GM18858 (cell line): Measurements from ENCODE around the gene RAP1GDS1.

ENCODE experiments used
- ATAC-seq: cut with Tn5 transposase; IDR thresholded peaks from one replicate; pipeline ENCODE4 v1.9.1; 2021; ENCODE audit not compliant: unreplicated experiment

Gene RAP1GDS1, protein sequence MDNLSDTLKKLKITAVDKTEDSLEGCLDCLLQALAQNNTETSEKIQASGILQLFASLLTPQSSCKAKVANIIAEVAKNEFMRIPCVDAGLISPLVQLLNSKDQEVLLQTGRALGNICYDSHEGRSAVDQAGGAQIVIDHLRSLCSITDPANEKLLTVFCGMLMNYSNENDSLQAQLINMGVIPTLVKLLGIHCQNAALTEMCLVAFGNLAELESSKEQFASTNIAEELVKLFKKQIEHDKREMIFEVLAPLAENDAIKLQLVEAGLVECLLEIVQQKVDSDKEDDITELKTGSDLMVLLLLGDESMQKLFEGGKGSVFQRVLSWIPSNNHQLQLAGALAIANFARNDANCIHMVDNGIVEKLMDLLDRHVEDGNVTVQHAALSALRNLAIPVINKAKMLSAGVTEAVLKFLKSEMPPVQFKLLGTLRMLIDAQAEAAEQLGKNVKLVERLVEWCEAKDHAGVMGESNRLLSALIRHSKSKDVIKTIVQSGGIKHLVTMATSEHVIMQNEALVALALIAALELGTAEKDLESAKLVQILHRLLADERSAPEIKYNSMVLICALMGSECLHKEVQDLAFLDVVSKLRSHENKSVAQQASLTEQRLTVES

DNA sequence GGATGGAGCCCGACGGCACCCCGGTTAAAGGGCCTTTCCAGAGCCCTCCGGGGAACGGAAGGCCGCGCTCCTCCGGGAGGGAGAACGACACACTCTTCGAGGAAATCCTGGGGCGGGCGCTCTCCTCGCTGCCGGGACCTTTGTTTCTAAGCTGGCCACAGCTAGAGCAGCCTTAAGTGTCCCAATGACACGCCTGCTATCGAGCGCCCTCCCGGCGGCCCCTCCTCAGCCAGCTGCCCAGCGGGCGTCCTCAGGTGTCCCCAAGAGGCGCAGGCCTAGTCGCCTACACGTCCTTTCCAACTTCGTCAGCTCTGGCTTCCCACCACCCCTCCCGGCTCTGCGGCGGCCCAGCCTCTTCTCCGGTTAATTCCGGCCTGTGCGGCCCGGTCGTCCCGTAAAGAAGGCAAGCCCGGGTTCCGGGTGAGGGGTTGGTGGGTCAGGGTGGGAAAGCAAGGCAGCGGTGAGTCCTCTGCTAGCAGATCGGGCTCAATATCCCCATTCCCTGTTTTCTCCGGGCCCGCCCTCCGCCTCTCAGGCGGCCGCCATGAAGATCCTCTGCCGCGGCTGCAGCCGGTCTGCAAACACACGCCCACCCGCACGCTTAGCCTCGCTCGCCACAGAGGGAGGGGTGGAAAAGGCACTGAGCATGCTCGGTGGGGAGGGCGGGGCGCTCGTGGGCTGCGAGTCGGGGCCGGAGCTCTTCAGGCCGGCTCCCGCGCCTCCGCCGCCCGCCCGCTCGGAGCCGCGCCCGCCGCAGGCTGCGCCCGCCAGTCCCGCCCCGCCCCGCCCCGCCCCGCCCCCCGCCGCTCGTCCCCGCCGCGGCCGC, at the start of gene RAP1GDS1:
Gene RAP1GDS1, plus strand, starts transcription at position 806 of the 826 bp plus-strand sequence. CDS start 182 bp downstream, outside the sequence.
- ATAC-seq, result peak; percentile 83

DNA sequence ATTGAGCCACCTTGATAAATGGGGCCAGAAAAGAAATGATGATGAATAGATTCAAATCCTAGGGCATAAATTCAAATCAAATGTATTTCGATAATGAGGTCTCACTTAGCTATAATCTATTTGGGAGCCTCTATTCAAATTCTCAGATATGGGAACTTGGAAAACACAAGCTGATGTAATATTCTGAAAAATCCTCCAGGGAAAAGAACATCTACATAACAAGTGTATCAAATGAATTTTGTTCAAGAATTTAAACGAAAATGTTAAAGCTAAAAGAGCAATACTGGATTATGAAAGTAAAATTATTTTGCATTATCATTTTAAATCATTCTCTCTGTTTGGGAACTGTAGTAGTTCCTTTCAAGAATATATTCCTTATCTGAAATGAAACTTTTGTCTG, 38.9 kb upstream of the RAP1GDS1 start:
- no peak for ATAC-seq

DNA sequence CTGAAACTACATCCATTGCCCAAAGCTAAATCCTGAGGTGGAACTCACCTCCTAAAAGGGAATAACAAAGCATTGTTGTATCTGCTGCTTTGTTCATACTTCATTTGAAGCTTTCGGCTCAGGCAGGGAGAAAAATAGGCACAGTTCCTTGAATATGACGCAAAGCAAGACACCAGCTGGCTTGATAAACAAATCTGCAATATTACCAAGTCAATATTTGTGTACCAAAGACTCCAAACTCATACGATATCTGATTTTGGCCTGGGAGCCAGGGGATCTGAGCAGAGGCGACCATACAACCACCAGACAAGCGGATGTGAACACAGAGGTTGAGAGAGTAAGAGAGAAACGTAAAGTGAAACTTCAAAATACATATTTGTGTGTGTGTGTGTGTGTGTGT, 34.8 kb upstream of the RAP1GDS1 start:
- ATAC-seq, result no peak

- ATAC-seq, result no peak
Measured at GRCh38 chr4:98230961-98231360, 30.2 kb upstream of the RAP1GDS1 start.

GRCh38 chr4:98232202-98232601, 29.0 kb upstream of the RAP1GDS1 start:
- no peak for ATAC-seq

DNA sequence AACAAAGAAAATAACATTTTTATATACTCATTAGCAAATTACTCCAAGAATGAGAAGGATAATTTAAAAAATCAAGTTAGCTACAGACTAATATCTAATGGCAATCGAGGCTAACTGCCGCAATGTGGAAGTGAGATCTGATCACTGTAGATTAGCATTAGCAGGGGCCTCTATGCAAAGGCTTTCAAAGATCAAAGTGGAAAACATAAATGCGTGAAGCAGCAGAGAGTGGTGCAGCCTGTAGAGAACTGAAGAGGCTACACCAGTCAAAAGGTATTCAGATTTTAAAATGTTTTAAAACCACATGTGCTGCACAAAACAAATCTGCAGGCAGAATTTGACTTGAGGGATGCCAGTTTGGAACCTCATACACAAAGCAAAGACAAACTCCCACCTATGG, 24.0 kb upstream of the RAP1GDS1 start:
- ATAC-seq, result no peak

- ATAC-seq, result no peak
Measured at GRCh38 chr4:98242063-98242462, 19.1 kb upstream of the RAP1GDS1 start.

DNA sequence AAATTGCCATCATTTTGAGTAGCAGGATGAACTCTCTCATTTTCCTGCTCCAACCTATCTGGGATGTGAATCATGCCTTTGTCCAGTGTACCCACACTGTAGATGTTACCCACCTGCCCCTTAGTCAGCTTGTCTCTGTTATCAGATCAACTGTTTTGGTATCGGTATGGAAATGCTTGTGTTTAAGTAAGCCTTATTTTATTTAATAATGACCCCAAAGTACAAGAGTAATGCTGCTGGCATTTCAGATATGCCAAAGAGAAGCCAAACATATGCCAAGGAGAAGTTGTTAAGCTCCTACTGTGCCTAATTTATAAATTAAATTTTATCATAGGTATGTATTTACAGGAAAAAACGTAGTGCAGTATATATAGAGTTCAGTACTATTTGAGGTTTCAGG, 18.6 kb upstream of the RAP1GDS1 start:
- ATAC-seq, result no peak

DNA sequence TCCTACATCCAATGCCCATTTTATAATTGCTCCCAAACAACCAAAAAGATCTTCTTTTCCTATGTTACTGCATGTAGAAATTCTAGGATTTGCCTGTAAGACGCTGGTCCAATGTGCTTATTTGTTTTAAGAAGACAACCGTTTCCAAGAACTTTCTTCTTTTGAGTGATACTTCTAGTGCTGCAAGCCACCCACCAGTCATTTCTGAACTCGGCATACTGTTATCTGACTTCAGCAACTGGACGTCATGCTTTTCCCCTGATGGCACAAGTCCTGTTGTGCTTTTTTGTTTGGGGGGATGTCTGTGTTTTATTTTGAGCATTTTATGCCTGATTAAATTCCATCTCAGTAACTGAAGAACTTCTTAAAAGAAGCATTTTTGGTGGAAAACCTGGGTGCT, 16.0 kb upstream of the RAP1GDS1 start:
- no peak for ATAC-seq

- no peak for ATAC-seq
Measured at GRCh38 chr4:98248934-98249333, 12.2 kb upstream of the RAP1GDS1 start.

- ATAC-seq, result no peak
Measured at GRCh38 chr4:98249831-98250230, 11.4 kb upstream of the RAP1GDS1 start.

DNA sequence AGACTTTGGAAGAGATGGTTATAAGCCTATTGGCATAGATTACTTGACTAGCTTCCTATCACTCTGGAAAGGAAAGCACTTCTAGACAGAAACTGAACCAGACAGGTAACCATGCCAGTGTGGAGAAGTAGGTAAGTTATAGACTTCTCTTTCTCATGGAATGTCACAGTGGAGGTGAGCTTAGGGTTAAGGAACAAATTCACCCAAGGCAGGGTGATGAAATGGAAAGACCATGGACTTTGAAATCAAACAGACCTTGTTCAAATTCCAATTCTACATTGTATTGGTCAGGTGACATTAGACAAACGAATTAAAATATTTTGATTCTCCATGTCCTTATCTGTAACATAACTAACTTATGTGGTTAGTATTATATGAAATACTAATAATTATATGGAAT, 7.7 kb upstream of the RAP1GDS1 start:
- ATAC-seq, result no peak

DNA sequence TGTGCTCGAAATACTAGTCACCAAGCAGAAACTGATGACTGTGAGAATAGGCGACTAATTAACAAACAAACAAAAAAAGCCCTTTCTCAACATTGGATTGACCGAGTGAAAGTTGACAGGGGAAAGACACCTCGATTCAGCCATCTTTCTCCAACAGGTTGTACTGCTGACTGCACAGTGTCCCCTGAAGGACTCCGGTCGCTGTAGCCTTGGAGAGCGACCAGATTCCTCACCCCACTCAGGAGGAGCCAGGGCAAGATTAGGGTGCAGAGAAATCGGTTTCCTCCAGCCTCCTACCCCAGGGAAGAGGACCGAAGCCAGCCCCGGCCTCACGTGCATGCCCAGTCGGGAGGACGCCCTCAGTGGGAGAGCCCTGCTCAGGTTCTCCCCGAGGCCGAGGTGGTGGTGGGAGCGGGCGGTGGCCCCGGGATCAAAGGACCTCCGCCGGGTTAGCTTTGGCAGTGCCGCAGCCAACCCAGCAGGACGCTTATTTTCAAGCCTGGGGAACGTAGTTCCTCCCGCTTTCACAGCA, 1.1 kb upstream of the RAP1GDS1 start:
- peak; percentile 15 for ATAC-seq

GRCh38 chr4:98261405-98262291, 464 bp downstream of the RAP1GDS1 start:
- peak; percentile 1 for ATAC-seq

- no peak for ATAC-seq
Measured at GRCh38 chr4:98262431-98262830, 1.2 kb downstream of the RAP1GDS1 start.

- no peak for ATAC-seq
Measured at GRCh38 chr4:98267498-98267897, 6.3 kb downstream of the RAP1GDS1 start.

DNA sequence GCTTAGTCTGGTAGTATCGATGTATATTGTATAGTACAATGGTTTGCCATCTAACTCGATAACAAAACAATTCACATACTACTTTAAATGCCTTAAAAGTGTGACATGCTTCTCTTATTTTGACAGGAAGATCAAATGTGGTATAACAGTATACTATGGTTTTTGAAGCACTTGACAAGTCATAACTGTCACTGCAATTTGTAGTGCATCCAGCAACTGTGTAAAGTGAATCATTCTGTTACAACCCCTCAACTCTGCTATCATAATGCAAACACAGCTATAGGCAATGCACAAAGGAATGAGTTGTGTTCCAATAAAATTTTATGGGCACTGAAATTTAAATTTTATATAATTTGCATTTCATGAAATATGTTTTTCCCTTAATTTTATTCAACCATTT, 14.0 kb downstream of the RAP1GDS1 start:
- ATAC-seq, result no peak

DNA sequence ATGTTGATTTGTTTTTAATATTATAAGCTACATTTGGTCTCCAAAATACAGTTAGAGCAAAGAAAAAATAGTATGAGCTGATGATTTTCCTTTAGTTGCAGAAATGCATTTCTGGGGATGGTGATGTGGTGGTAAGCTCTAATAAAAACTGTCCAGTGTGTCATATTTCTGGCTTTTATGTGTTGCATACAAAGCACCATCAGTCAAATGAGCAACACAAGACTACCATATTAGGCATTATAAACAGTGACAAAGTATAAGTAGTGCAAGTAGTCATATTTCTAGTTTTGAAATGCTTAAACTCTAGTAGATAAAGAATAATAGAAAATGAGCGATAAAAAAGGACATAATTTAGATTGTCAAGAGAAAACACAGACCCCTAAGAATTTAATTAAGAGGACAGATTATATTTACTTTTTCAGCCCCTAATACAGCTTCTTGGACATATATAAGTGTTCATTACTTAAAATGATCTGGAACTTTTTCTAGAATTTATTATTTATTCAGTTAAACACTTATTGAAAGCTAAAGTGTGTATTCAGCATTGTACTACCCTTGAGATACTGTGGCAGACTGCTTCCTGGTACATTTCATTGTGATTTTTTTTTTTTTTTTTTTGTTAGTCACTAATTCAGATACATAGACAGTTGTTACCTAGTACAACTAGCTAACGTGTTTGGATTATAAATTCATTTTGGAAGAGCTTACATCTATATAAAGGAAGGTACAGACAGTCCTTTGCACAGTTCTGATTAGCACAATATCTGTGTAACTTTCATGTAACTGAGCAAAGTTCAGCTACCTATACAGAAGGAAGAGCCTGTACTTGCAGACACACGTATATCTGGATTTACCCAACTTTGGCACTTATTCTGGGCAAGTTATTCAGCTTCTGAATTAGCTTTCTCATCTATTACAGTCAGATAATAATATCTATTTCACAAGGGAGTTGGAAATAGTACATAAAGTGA, 22.3 kb downstream of the RAP1GDS1 start:
- ATAC-seq, result no peak

GRCh38 chr4:98284640-98285046, 23.5 kb downstream of the RAP1GDS1 start:
- no peak for ATAC-seq
